Activated CD8-positive, alpha-beta memory T cell treated with anti-CD3 and anti-CD28 coated beads, Interleukin-2, amount 50 U/mL, for 4 hours (primary cell): ENCODE results near the gene DDX1.

Experiments used
- DNase-seq: peaks from one replicate; pipeline ENCODE4 v3.0.0-alpha.2; 2020

Gene DDX1

GRCh38 chr2:15562354-15563031 lies 29.2 kb upstream of the DDX1 start:
- DNase-seq: no peak

GRCh38 chr2:15563227-15564100 lies 28.2 kb upstream of the DDX1 start:
- DNase-seq: no peak

GRCh38 chr2:15565392-15565791 lies 26.3 kb upstream of the DDX1 start:
- DNase-seq: no peak

- DNase-seq: no peak
Measured at GRCh38 chr2:15565994-15566671, 25.5 kb upstream of the DDX1 start.

GRCh38 chr2:15566912-15567311 lies 24.8 kb upstream of the DDX1 start:
- DNase-seq: no peak

GRCh38 chr2:15568874-15569273 lies 22.8 kb upstream of the DDX1 start:
- DNase-seq: no peak

GRCh38 chr2:15570104-15570503 lies 21.6 kb upstream of the DDX1 start:
- DNase-seq: no peak

GRCh38 chr2:15571729-15572128 lies 19.9 kb upstream of the DDX1 start:
- DNase-seq: no peak

- peak; percentile 87 for DNase-seq
Measured at GRCh38 chr2:15577071-15577735, 14.5 kb upstream of the DDX1 start.

GRCh38 chr2:15579641-15580040 lies 12.0 kb upstream of the DDX1 start:
- DNase-seq: no peak

- DNase-seq: no peak
Measured at GRCh38 chr2:15580451-15580850, 11.2 kb upstream of the DDX1 start.

GRCh38 chr2:15582710-15583357 lies 8.8 kb upstream of the DDX1 start:
- no peak for DNase-seq

- DNase-seq: no peak
Measured at GRCh38 chr2:15583826-15584225, 7.8 kb upstream of the DDX1 start.

- no peak for DNase-seq
Measured at GRCh38 chr2:15584316-15584715, 7.4 kb upstream of the DDX1 start.

- no peak for DNase-seq
Measured at GRCh38 chr2:15584767-15585469, 6.8 kb upstream of the DDX1 start.

- DNase-seq: no peak
Measured at GRCh38 chr2:15588329-15588919, 3.2 kb upstream of the DDX1 start.

- no peak for DNase-seq
Measured at GRCh38 chr2:15591373-15591691, 336 bp upstream of the DDX1 start.

- no peak for DNase-seq
Measured at GRCh38 chr2:15593327-15593705, 1.6 kb downstream of the DDX1 start.

GRCh38 chr2:15594291-15595256 lies 2.9 kb downstream of the DDX1 start:
- no peak for DNase-seq

- DNase-seq: no peak
Measured at GRCh38 chr2:15595342-15595905, 3.8 kb downstream of the DDX1 start.
